HepG2 (cell line): ENCODE measurements around the gene DGCR8. TPM values are rescaled to one million over a fixed set of nuclear protein-coding genes. Genes with fewer than 3 reads are reported as not detected.

ENCODE experiments used
- CBX2 ChIP-seq, 2 experiments: fragments of 200-600 bp in 1 of 2; sonication (generic); formaldehyde crosslinking in 1 of 2; IDR thresholded peaks; 2 replicates each; pipeline versions ENCODE4 v1.7.0 to v1.8.1; 2018 to 2022; ENCODE audit warnings: low read depth in 2 of 2, low read length in 1 of 2, mild to moderate bottlenecking in 1 of 2, missing genetic modification reagents in 1 of 2
- CEBPG ChIP-seq: IDR thresholded peaks from 2 replicates; pipeline ENCODE4 v1.6.1; 2016
- ELK4 ChIP-seq: sonication (generic); formaldehyde crosslinking; IDR thresholded peaks from 2 replicates; pipeline ENCODE4 v1.9.0; 2021; ENCODE audit warnings: missing genetic modification reagents, borderline replicate concordance
- FOXA3 ChIP-seq: IDR thresholded peaks from 2 replicates; pipeline ENCODE4 v1.6.1; 2016; ENCODE audit warnings: missing genetic modification reagents, missing compliant biosample characterization
- HDAC1 ChIP-seq: sonication (generic); formaldehyde crosslinking; IDR thresholded peaks from 2 replicates; pipeline ENCODE4 v1.5.1; 2020; ENCODE audit warnings: mild to moderate bottlenecking, missing genetic modification reagents
- JUN ChIP-seq: sonication (generic); formaldehyde crosslinking; IDR thresholded peaks from 2 replicates; pipeline ENCODE4 v1.4.0; 2020; ENCODE audit warnings: mild to moderate bottlenecking, missing genetic modification reagents
- PHB2 ChIP-seq: fragments of 450-650 bp; IDR thresholded peaks from 2 replicates; pipeline ENCODE4 v1.6.1; 2018; ENCODE audit not compliant: partially characterized antibody
- ZBTB20 ChIP-seq: sonication (generic); formaldehyde crosslinking; IDR thresholded peaks from 2 replicates; pipeline ENCODE4 v1.8.1; 2023; ENCODE audit warnings: missing genetic modification reagents, low read depth, mild to moderate bottlenecking, borderline replicate concordance
- ZNF207 ChIP-seq: fragments of 450-650 bp; IDR thresholded peaks from 2 replicates; pipeline ENCODE4 v1.6.1; 2016; ENCODE audit warnings: antibody characterized with exemption, borderline replicate concordance
- ZZZ3 ChIP-seq: sonication (generic); formaldehyde crosslinking; IDR thresholded peaks from 2 replicates; pipeline ENCODE4 v1.4.0; 2020; ENCODE audit warnings: missing genetic modification reagents, mild to moderate bottlenecking, borderline replicate concordance
- polyA plus RNA-seq, 8 experiments: library from polyadenylated mRNA; depleted of rRNA in 3 of 8; stranded (reverse) in 7 of 8; unstranded in 1 of 8; fragments of >200 nt; fragmentation: Illumina TruSeq in 4 of 8; extraction: Trizol in 4 of 8; gene quantifications; 2 replicates each; pipeline versions ENCODE4 v1.2.1 to v1.2.3, GENCODE V29; 2011 to 2016; ENCODE audit warnings: low read depth in 4 of 8, missing spikeins in 1 of 8, mixed read lengths in 1 of 8; ENCODE audit not compliant: insufficient read depth in 1 of 8
- total RNA-seq, 5 experiments: library from RNA; depleted of rRNA; stranded (reverse); fragments of >200 nt; fragmentation: Illumina TruSeq; extraction: Trizol; gene quantifications; 2 replicates each; pipeline ENCODE4 v1.2.3, GENCODE V29; 2016; ENCODE audit warnings: low read depth in 1 of 5
- TF ChIP-seq, protein P1 (sequence below): sonication (generic); formaldehyde crosslinking; IDR thresholded peaks from 2 replicates; pipeline ENCODE4 v1.4.0; 2020; ENCODE audit warnings: missing genetic modification reagents
- TF ChIP-seq, protein P2 (sequence below): sonication (generic); formaldehyde crosslinking; IDR thresholded peaks from 2 replicates; pipeline ENCODE4 v1.8.0; 2022; ENCODE audit warnings: missing genetic modification reagents, mild to moderate bottlenecking, inconsistent platforms, borderline replicate concordance
- TF ChIP-seq, protein P3 (sequence below): sonication (generic); formaldehyde crosslinking; IDR thresholded peaks from 2 replicates; pipeline ENCODE4; 2020; ENCODE audit warnings: missing genetic modification reagents, mild to moderate bottlenecking, borderline replicate concordance

Gene DGCR8
- total and polyA plus RNA-seq, 2 of the 13 experiments (the other 11 are each of a cell fraction or from before 2014, with no cell fraction given) = 10.2 to 23.2 TPM

GRCh38 chr22:20116951-20117632 lies 37.1 kb downstream of the DGCR8 start, which contains the start of gene TRMT2A (continued):
- TF ChIP-seq, protein P1, sequence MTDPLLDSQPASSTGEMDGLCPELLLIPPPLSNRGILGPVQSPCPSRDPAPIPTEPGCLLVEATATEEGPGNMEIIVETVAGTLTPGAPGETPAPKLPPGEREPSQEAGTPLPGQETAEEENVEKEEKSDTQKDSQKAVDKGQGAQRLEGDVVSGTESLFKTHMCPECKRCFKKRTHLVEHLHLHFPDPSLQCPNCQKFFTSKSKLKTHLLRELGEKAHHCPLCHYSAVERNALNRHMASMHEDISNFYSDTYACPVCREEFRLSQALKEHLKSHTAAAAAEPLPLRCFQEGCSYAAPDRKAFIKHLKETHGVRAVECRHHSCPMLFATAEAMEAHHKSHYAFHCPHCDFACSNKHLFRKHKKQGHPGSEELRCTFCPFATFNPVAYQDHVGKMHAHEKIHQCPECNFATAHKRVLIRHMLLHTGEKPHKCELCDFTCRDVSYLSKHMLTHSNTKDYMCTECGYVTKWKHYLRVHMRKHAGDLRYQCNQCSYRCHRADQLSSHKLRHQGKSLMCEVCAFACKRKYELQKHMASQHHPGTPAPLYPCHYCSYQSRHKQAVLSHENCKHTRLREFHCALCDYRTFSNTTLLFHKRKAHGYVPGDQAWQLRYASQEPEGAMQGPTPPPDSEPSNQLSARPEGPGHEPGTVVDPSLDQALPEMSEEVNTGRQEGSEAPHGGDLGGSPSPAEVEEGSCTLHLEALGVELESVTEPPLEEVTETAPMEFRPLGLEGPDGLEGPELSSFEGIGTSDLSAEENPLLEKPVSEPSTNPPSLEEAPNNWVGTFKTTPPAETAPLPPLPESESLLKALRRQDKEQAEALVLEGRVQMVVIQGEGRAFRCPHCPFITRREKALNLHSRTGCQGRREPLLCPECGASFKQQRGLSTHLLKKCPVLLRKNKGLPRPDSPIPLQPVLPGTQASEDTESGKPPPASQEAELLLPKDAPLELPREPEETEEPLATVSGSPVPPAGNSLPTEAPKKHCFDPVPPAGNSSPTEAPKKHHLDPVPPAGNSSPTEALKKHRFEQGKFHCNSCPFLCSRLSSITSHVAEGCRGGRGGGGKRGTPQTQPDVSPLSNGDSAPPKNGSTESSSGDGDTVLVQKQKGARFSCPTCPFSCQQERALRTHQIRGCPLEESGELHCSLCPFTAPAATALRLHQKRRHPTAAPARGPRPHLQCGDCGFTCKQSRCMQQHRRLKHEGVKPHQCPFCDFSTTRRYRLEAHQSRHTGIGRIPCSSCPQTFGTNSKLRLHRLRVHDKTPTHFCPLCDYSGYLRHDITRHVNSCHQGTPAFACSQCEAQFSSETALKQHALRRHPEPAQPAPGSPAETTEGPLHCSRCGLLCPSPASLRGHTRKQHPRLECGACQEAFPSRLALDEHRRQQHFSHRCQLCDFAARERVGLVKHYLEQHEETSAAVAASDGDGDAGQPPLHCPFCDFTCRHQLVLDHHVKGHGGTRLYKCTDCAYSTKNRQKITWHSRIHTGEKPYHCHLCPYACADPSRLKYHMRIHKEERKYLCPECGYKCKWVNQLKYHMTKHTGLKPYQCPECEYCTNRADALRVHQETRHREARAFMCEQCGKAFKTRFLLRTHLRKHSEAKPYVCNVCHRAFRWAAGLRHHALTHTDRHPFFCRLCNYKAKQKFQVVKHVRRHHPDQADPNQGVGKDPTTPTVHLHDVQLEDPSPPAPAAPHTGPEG (CRISPR knock-in tag) = no peak
- TF ChIP-seq, protein P2, sequence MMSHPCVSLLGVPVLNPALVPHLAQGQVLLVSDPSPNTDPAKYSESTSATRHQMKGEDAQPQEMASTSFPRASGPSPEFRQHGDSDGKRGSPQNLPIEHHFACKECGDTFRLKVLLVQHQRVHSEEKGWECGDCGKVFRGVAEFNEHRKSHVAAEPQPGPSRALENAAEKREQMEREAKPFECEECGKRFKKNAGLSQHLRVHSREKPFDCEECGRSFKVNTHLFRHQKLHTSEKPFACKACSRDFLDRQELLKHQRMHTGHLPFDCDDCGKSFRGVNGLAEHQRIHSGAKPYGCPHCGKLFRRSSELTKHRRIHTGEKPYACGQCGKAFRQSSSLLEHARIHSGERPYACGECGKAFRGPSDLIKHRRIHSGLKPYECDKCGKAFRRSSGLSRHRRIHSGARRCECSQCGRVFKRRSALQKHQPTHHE (CRISPR knock-in tag) = peak; percentile 98
- TF ChIP-seq ZNF207 (no peak), CBX2 (IDR thresholded peaks at IDR 0.05; ENCODE audit: low read depth, low read length) (no peak), CBX2 (CRISPR knock-in tag; IDR thresholded peaks at IDR 0.05; ENCODE audit: low read depth) (no peak), ELK4 (CRISPR knock-in tag) (peak; percentile 72; the same call in 1 of the 2 replicates), PHB2 (no peak), ZBTB20 (CRISPR knock-in tag) (peak; percentile 60; the same call in 1 of the 2 replicates), JUN (no peak), CEBPG (CRISPR knock-in tag) (peak; percentile 13; the same call in 1 of the 2 replicates), HDAC1 (CRISPR knock-in tag) (peak; percentile 94), FOXA3 (CRISPR knock-in tag) (peak; percentile 44), ZZZ3 (CRISPR knock-in tag) (peak; percentile 65; the same call in 1 of the 2 replicates)
- TF ChIP-seq, protein P3, sequence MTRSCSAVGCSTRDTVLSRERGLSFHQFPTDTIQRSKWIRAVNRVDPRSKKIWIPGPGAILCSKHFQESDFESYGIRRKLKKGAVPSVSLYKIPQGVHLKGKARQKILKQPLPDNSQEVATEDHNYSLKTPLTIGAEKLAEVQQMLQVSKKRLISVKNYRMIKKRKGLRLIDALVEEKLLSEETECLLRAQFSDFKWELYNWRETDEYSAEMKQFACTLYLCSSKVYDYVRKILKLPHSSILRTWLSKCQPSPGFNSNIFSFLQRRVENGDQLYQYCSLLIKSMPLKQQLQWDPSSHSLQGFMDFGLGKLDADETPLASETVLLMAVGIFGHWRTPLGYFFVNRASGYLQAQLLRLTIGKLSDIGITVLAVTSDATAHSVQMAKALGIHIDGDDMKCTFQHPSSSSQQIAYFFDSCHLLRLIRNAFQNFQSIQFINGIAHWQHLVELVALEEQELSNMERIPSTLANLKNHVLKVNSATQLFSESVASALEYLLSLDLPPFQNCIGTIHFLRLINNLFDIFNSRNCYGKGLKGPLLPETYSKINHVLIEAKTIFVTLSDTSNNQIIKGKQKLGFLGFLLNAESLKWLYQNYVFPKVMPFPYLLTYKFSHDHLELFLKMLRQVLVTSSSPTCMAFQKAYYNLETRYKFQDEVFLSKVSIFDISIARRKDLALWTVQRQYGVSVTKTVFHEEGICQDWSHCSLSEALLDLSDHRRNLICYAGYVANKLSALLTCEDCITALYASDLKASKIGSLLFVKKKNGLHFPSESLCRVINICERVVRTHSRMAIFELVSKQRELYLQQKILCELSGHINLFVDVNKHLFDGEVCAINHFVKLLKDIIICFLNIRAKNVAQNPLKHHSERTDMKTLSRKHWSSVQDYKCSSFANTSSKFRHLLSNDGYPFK = peak; percentile 70; the same call in 1 of the 2 replicates
